Stimulated activated CD4-positive, alpha-beta T cell treated with anti-CD3 and anti-CD28 coated beads, Interleukin-4, amount 100 ng/mL, for 24 hours (primary cell): ENCODE measurements around the gene TAF4.
"Not testable (repeated sequence)": the region's sequence is repeated elsewhere in the genome, so short reads cannot be mapped to it uniquely, and the experiment has no call there.

Experiments
- DNase-seq: peaks from one replicate; pipeline ENCODE4 v3.0.0-alpha.2; 2020

The TAF4 gene

DNA sequence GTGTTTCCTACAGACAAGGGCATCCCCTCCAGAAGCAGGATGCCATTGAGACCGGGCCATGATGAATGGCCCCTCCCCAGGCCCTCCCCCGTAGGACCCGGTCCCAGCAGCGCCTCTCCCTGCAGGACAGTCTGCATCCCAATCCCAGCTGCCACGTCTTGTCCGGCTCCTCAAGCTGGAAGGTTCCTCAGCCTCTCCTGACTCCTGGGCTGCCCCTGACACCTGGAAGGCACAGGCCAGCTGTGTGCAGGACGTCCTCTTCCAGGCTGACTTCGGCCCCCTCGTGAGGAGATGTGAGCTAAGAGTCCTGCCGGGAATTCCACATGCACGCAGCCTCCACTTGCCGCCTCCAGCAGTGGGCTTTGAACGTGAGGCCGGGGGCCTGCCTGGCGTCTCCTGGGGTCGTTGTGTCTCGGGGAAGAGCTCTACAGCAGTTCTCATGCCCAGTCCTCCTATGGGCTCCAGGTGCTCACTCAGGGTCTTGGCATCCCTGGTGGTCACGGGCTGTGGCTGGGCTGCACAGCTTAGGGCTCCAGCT lies 64.4 kb downstream of the TAF4 start:
- no peak for DNase-seq

GRCh38 chr20:61998343-61999121 lies 67.1 kb downstream of the TAF4 start:
- DNase-seq = no peak

GRCh38 chr20:61997891-61998290 lies 67.8 kb downstream of the TAF4 start:
- no peak for DNase-seq

DNA sequence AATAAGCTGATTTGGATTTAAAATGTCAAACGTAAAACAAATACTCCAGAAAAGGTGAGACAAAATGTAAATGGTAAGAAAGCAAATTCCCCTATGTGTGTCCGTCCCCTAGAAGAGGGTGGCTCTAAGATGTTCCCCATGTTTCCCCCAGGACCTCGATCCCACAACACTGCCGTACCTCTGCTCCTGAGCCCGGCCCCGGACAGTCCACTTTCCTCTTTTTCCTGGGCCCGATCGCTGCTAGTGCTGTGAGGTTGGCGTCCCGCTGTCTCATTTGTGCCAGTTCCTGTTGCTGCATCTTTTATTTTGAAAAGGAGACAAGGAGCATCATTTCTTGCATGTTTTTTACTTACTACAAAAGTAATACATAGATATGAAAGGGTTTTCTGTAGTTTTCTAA lies 68.3 kb downstream of the TAF4 start:
- DNase-seq = no peak

DNA sequence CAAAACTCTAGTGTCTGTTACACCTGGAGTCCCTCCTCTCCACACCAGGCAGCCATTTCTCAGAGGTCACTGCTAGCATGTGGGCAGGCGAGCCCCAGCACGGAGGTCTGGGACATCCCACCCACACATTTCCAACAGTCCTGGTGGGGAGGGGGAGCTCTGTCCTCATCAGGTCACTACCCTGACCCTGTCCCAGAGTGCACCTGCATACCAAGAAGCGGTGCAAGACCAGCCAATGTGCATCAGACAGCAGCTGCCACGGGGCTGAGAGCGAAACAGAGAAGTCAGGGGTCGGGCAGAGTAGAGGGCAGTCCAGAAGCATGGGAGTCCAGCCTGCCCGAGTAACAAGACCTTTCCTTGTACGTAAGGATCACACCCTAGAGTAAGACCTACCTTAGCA lies 71.1 kb downstream of the TAF4 start:
- DNase-seq = no peak

DNA sequence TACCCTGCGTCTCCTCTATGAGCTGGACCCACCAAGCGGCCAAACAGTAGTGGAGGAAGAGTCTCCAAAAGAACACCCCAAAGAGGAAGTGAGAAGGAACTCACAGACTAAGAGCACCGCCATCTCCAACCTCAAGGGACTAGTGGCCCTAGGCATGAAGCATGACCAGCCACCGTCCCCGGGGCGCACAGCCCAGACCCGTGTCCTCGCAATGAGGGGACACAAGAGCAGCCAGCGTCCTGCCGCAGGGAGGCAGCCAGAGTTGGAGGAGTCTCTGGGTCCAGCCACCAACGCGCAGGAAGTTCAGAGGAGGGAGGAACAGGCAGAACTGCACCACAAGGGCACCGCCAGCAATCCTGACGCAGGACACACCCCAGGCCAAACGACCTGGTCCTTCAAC lies 72.6 kb downstream of the TAF4 start:
- DNase-seq = no peak

DNA sequence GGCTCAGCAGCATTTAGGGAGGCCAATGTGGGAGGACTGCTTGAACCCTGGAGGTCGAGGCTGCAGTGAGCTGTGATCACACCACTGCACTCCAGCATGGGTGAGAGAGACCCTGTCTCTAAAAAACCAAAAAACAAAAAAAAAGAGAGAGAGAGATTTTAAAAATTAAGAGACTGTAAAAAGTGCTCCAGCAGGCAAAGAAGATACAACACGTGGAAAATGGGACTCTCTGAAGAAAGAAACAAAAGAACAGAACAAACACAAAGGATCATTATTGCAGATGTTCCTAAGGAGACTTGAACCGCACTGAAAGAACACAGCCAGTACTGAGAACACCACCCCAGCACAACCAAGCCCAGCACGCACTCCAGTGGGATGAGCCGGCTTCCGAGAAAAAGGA lies 74.2 kb downstream of the TAF4 start:
- no peak for DNase-seq

DNA sequence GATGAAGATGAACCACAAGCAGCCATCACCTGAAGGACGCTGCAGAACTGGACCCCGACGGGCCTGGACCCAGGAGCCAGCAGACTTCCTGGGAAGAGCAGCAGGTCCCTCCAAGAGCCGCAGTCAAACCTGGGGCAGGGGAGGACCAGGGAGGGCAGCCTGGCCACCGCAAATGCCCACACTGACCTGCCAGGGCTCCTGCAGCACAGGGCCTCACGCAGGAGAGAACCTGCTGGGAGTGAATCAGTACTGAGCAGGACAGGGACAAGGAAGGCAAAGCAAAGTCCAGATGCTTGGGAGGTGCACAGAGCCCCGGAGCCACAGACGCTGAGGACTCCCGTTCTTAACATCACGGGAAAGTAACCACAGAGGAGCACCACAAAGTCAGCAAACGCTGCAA lies 75.2 kb downstream of the TAF4 start:
- DNase-seq = no peak

GRCh38 chr20:61989741-61990140 lies 75.9 kb downstream of the TAF4 start:
- DNase-seq = no peak

GRCh38 chr20:61988665-61989064 lies 77.0 kb downstream of the TAF4 start:
- no peak for DNase-seq

GRCh38 chr20:61986762-61987321 lies 78.8 kb downstream of the TAF4 start:
- no peak for DNase-seq

- no peak for DNase-seq
Observed at GRCh38 chr20:61985096-61985495, 80.6 kb downstream of the TAF4 start.

GRCh38 chr20:61984431-61984830 lies 81.2 kb downstream of the TAF4 start:
- not testable (repeated sequence) for DNase-seq

GRCh38 chr20:61983965-61984364 lies 81.7 kb downstream of the TAF4 start:
- DNase-seq = no peak

DNA sequence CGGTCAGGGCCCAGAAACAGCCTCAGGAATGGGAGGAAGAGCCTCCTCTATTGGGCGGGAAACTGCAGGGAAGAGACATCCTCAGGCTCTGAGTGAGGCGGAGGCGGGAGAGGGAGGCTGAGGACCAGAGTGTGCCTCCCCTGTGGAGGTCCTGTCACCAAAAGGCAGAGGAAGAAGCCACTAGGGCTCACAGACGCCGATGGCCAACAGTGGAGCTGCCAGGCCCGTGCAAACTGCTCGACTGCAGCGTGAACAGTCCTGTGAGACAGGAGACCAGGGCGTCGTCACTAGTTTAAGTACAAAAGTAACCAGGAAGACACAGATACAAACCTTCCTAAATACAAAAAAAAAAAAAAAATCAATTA lies 82.7 kb downstream of the TAF4 start:
- no peak for DNase-seq

- DNase-seq = no peak
Observed at GRCh38 chr20:61982191-61982950, 83.3 kb downstream of the TAF4 start.

GRCh38 chr20:61981691-61982090 lies 84.0 kb downstream of the TAF4 start:
- DNase-seq = not testable (repeated sequence)

GRCh38 chr20:61980647-61981583 lies 84.8 kb downstream of the TAF4 start:
- no peak for DNase-seq

GRCh38 chr20:61979701-61980635 lies 85.7 kb downstream of the TAF4 start:
- DNase-seq = no peak

- no peak for DNase-seq
Observed at GRCh38 chr20:61979090-61979489, 86.6 kb downstream of the TAF4 start.

DNA sequence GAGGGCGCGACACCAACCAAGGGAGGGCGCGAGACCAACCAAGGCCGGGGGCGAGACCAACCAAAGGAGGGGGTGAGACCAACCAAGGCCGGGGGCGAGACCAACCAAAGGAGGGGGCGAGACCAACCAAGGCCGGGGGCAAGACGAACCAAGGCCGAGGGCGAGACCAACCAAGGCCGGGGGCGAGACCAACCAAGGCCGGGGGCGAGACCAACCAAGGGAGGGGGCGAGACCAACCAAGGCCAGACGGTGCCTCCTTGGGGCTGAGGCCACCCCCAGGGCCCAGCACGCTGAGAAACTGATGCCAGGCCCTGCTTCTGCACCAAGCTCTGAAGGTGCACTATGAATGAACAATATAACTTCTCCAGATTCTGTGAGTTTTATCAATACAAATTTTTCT lies 87.2 kb downstream of the TAF4 start:
- no peak for DNase-seq

DNA sequence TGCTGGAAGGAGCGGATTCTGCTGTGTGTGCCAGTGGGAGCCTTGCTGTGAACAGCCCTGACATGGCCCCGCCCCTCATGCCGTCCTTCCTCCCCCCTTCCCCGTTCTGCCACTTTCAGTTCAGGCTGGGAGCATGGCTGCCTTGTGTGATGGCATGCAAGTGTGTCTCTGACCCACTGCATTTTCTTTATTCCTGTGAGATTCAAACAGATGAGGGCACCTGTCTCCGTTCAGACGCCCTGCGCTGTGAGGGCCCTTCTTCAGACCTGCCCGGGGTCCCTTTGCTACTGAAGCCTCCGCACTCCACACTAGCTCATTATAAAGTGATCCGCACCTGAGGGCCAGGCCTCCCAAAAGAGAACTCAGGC lies 88.3 kb downstream of the TAF4 start:
- DNase-seq = no peak
